Kidney (tissue), 14 donors: ENCODE results near the gene PDIK1L. TPM values are rescaled to one million over a fixed set of nuclear protein-coding genes. Genes with fewer than 3 reads are reported as not detected.

Experiments used
- DNase-seq, 5 donors: peaks; one replicate each; pipeline ENCODE4 v3.0.0-alpha.2; 2013 to 2020
- FAIRE-seq: peaks from 2 replicates; lab custom pipeline; 2012; peaks lifted over from hg19 to GRCh38; lab: Jason Lieb, UNC
- H3K27ac ChIP-seq, 2 donors: one replicate each; pipeline ENCODE4 v1.7.0; 2013; ENCODE audit warnings: low read depth in 2 of 2, low read length in 2 of 2, inconsistent platforms in 1 of 2
- H3K27me3 ChIP-seq: one replicate; pipeline ENCODE4 v1.7.1; 2013; ENCODE audit warnings: low read length, inconsistent platforms; ENCODE audit not compliant: control insufficient read depth, insufficient read depth
- H3K36me3 ChIP-seq, 3 donors: one replicate each; pipeline versions ENCODE4 v1.7.0 to v1.7.1; 2013; ENCODE audit warnings: low read length in 3 of 3, control low read depth in 1 of 3, inconsistent platforms in 1 of 3; ENCODE audit not compliant: insufficient read depth in 3 of 3, control insufficient read depth in 2 of 3
- H3K4me1 ChIP-seq, 3 donors: one replicate each; pipeline versions ENCODE4 v1.7.0 to v1.7.1; 2013; ENCODE audit warnings: low read length in 3 of 3, inconsistent platforms in 1 of 3, low read depth in 1 of 3; ENCODE audit not compliant: control insufficient read depth in 2 of 3, insufficient read depth in 2 of 3
- H3K4me3 ChIP-seq, 3 donors: one replicate each; pipeline versions ENCODE4 v1.7.0 to v1.8.1; 2013; ENCODE audit warnings: low read length in 3 of 3, control low read depth in 1 of 3, inconsistent platforms in 1 of 3
- H3K9ac ChIP-seq, 3 donors: one replicate each; pipeline versions ENCODE4 v1.7.0 to v1.7.1; 2013; ENCODE audit warnings: low read length in 3 of 3, control low read depth in 1 of 3, inconsistent platforms in 1 of 3
- H3K9me3 ChIP-seq, 3 donors: one replicate each; pipeline versions ENCODE4 v1.7.0 to v1.7.1; 2013; ENCODE audit warnings: low read length in 3 of 3, control low read depth in 1 of 3, inconsistent platforms in 1 of 3; ENCODE audit not compliant: control insufficient read depth in 2 of 3, insufficient read depth in 1 of 3
- CTCF ChIP-seq: IDR thresholded peaks from 3 replicates; pipeline ENCODE4 v1.5.1; 2012; ENCODE audit warnings: mild to moderate bottlenecking, moderate library complexity, borderline replicate concordance; ENCODE audit not compliant: insufficient read depth; ENCODE audit errors: extremely low read depth
- intact Hi-C: fragments of 100-400 bp; cut with DNase I; formaldehyde crosslinking; loops from one replicate; pipeline ENCODE4 v1.11.1; 2022
- polyA plus RNA-seq: library from polyadenylated mRNA; stranded (reverse); fragments of 350-450 nt; fragmentation: Illumina TruSeq; extraction: RNeasy Lipid Tissue Mini Kit (QIAGEN cat#74804); gene quantifications from one replicate; pipeline ENCODE4 v1.2.3, GENCODE V29; 2014; ENCODE audit warnings: low read depth, low replicate concordance; ENCODE audit not compliant: insufficient read depth
- total RNA-seq: library from RNA; stranded (reverse); fragmentation: NEBNext Ultra II Directional; extraction: Animal tissue kit (Norgen Biotek cat#: 25700); gene quantifications from one replicate; pipeline ENCODE4 v1.2.1, GENCODE V29; 2021
- donor health status: control.
- donor health status: control.
- donor health status: control.
- donor health status: control.
- donor health status: control.
- donor health status: DM: yes; HTN: yes; CAD: no.
- donor health status: Normal renal cell carcinoma (clear cell type).

The PDIK1L gene
- total and polyA plus RNA-seq, 2 donors from 2014 or later: 3.7 to 13.9 TPM

GRCh38 chr1:26163684-26164035 lies 52.0 kb downstream of the PDIK1L start:
- no peak overlapping the region for H3K27ac ChIP-seq
- FAIRE-seq (no peak), DNase-seq (peak in 1 of 5 donors; percentile 62)
- H3K9ac ChIP-seq: peak overlapping the region in 1 of 3 donors; percentile 56
- H3K4me3 ChIP-seq: peak overlapping the region in 1 of 3 donors; percentile 37
- intact Hi-C loops: no loop called here
- H3K36me3 ChIP-seq: no peaks in the 10 kb centered on the region
- H3K27me3 ChIP-seq: no peaks in the 10 kb centered on the region
- no peak for TF ChIP-seq CTCF
- H3K4me1 ChIP-seq: peaks cover 0 to 13% (median 0%) of the 10 kb centered on the region in 3 donors
- no peaks in the 10 kb centered on the region for H3K9me3 ChIP-seq

GRCh38 chr1:26164036-26164860 lies 52.6 kb downstream of the PDIK1L start:
- peak; percentile 61 for TF ChIP-seq CTCF
- no peak overlapping the region for H3K27ac ChIP-seq
- H3K4me3 ChIP-seq: peak overlapping the region in 2 of 3 donors; percentile 16 to 37
- DNase-seq (peak in 4 of 5 donors; percentile 70 to 86 (median 78)), FAIRE-seq (no peak)
- H3K9ac ChIP-seq: peak overlapping the region in 1 of 3 donors; percentile 56
- no peaks in the 10 kb centered on the region for H3K36me3 ChIP-seq
- H3K9me3 ChIP-seq: no peaks in the 10 kb centered on the region
- H3K27me3 ChIP-seq: no peaks in the 10 kb centered on the region
- intact Hi-C loops: no loop called here
- peaks cover 0 to 13% (median 0%) of the 10 kb centered on the region in 3 donors for H3K4me1 ChIP-seq

GRCh38 chr1:26164861-26165842 lies 53.5 kb downstream of the PDIK1L start:
- Histone ChIP-seq H3K9ac (no peak overlapping the region), H3K36me3 (no peaks in the 10 kb centered on the region), H3K4me1 (peaks cover 0 to 13% (median 0%) of the 10 kb centered on the region in 3 donors), H3K27ac (no peak overlapping the region), H3K9me3 (no peaks in the 10 kb centered on the region), H3K4me3 (no peak overlapping the region), H3K27me3 (no peaks in the 10 kb centered on the region)
- intact Hi-C loops: no loop called here
- no peak for TF ChIP-seq CTCF
- FAIRE-seq (no peak), DNase-seq (peak in 3 of 5 donors; percentile 47 to 62 (median 60))
